HG02885 (cell line): ENCODE measurements around the gene CIRBP.
"Not testable (repeated sequence)": the region's sequence is repeated elsewhere in the genome, so short reads cannot be mapped to it uniquely, and the experiment has no call there.

Experiments used
- ATAC-seq: cut with Tn5 transposase; IDR thresholded peaks from one replicate; pipeline ENCODE4 v1.9.1; 2021; ENCODE audit warnings: mild to moderate bottlenecking; ENCODE audit not compliant: unreplicated experiment, poor library complexity

The CIRBP gene

DNA sequence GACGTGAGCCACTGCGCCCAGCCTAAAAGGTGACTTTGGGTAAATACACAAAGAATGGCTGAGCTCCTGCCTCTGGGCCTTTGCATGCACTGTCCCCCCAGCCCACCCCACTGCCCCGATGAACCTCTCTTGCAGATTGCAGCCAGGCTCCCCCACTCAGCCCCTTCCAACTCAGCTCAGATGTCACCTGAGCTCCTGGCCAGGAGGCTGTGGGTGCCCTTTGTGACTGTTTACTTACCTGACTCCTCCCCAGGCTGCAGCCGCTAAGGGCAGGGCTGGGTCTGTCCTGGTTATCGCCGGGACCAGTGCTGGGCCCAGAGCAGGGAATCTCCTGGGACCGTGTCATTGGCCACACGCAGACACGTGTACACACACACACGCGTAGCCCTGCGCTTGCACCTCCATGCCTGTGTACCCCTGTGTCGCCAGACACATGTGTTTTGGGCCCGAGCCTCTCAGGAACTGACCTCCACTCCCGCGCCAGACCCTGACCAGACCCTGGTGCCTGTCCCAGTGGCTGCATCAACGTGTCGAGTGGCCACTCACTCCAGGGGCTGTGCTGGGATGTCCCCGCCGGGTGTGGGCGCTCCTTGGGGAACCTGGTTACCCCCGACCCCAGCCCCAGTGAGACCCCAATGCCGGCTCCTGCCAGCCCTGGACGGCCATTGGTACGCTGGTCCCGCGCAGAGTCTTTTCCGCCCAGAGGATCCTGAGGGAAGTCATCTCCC, 35.2 kb downstream of the CIRBP start:
- no peak for ATAC-seq

DNA sequence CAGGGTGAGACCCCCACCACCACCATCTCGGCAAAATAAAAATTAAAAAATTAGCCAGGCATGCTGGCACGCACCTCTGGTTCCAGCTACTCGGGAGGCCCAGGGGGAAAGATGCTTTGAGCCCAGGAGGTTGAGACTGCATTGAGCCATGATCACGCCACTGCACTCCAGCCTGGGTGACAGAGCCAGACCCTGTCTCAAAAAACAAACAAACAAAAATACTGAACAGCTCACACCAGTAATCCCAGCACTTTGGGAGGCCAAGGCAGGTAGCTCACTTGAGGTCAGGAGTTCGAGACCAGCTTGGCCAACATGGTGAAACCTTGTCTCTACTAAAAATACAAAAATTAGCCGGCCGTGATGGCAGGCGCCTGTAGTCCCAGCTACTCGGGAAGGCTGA, 36.2 kb downstream of the CIRBP start:
- not testable (repeated sequence) for ATAC-seq

DNA sequence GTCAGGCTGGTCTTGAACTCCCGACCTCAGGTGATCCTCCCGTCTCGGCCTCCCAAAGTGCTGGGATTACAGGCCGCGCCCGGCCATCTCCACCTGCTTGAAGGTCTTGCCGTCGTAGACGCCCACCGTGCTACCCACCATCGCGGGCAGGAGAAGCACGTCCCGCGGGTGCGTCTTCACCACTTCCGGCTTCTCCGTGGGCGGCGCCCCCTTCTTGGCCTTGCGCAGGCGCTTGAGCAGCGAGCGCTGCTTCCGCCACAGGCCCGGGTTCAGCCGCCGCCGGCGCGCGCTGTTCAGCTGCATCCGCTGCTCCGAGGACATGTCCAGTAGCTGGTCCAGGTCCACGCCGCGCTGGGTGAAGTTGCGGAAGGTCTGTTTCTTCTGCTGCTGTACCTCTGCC, 38.2 kb downstream of the CIRBP start:
- ATAC-seq = no peak

DNA sequence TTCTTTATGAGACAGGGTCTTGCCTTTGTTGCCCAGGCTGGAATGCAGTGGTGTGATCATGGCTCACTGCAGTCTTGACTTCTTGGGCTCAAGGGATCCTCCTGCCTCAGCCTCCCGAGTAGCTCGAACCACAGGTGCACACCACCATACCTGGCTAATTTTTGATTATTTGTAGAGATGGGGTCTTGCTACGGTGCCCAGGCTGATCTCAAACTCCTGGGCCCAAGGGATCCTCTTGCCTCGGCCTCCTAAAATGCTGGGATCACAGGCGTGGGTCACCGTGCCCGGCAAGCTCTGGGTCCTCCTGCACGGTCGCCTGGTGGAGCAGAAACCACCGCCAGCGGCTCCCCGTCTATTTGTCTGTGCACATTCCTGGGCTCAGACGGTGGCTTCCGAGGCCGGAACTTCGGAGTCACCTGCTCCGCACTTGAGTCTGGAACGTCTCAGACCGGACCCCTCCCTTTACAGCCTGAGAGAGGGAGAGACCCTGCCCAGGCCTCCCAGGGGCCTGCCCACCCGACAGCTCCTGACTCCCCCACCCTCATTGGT, 38.7 kb downstream of the CIRBP start:
- ATAC-seq = no peak

DNA sequence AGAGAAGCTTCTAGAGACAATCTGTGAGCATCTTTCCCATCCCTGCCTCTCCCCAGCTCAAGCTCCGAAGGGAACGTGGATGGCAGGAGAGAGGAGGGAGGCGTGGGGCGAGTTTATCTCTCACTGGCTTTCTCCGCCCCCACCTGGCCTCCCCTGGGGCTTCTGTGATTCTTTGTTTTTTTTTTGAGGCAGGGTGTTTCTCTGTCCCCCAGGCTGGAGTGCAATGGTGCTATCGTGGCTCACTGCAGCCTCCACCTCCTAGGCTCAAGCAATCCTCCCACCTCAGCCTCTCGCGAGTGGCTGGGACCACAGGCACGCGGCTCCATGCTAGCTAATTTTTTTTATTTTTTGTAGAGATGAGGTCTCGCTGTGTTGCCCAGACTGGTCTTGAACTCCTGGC, 39.6 kb downstream of the CIRBP start:
- ATAC-seq = no peak

DNA sequence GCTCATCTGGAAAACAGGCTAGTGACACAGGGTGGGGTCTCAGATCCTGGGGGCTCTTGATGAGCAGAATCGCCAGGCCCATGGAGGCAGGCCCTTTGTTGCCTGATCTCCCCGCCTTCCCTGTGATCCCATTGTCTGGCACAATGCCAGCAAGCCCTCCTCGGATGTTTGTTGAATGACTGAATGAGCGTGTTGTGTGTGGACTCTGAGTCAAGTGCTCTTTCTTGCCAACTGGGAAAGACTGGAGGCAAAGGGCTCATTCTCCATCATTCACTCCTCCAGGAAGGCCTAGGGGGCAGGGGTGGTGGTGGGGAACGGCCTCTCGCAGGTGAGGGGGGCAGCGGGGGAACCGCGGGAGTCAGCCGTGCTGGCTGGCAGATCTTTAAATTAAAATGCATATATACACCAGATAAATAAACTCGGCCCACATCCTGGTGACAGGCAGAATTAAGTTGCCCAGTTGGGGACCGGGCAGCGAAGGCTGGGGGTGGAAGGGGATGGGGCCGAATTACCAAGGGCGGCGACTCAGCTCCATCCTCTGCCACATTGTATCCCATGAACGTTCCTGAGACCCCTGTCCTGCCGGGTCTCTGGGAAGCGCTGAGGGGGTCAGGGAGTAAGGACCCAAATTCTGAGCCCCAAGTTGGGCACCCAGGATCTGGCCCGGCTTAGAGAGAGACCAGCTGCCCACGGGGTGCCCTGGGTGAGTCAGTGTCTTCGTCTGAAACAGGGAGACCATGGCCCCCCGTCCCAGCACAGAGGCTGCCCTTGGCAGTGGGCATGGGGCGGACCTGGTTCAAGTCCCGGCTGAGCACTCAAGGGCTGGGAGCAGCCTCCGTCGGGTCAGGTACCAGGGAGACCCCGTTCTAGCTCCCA, 41.1 kb downstream of the CIRBP start:
- no peak for ATAC-seq

DNA sequence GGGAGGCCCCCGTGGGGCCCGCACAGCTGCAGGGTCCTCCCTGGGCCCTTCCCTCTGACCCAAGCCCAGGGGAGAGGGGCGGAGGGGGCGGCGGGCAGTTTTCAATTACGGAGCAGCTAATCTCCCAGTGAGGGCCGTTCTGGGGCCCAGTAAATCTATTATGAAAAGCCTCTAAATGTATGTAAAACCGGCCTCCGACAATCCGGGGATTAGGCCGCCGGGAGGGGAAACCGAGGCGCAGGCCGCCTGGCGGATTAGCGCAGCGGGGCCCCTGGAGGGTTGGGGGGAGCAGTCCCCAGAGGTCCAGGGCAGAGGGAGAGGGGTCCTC, 41.7 kb downstream of the CIRBP start:
- ATAC-seq = no peak

DNA sequence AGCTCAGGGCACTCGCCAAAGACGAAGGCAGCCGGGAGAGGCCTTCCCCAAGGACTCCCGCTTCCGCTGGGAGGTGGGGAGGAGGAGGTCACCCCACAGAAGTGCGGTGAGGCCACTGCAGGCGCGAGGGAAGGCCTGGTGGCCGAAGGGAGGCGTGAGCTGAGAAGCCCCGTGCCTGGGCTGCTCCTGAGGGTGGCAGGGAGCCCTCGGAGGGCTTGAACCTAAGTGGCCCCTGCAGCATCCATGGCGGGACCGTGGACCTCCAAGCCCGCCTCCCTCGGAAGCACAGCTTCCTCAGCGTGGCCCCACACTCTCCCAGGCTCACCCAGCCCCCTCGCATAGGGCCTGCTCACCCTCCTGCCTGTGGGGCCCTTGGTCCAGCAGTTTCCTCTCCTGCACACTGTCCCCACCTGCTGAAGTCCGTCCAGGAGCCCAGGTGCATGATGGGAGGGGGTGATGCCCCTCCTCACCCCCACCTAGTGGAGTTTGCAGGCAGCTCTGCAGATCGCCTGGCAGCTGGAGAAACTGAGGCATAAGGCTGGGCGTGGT, 42.5 kb downstream of the CIRBP start:
- no peak for ATAC-seq

DNA sequence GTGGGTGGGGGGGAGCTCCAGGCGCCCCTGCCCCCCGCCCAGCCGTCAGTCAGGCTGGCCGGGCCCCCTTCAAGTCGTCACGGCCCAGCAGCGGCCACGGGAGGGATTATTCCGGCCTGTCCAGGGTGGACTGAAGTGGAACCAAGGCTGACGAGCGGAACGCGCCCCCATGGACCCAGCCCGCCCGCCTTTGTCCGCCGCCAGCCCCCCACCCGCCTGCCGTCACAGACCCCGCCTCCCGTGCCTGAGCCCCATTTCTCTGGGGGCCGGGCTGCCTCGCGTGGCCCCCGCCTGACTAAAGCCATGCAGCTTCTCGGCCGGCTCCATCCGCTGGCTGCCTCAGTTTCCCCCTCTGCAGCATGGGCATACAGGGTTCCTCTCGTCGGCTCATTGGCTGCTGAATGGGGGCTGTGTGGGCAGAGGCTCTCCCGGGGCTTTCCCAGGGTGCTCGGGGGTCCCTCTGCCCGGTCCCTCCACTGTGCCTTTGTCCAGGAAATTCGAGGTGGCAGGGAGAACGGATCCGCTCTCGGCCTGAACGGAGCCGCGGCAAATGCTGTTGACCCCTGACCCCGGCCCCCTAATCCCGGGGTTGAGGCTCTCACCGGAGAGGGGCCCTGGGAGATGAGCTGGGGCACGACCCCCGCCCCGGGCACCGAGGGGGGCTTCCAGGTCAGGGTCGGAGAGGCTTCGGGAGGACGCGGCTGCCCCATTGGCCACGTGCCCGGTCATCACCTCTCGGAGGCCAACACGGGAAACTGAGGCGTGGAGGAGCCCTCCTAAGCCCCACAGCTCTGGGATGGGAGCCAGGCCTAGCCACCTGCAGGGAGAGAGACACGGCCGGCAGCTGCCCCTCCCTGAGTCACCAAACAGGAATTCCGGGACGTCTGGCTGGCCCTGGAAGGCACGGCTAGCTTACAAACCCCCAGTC, 43.9 kb downstream of the CIRBP start:
- no peak for ATAC-seq

DNA sequence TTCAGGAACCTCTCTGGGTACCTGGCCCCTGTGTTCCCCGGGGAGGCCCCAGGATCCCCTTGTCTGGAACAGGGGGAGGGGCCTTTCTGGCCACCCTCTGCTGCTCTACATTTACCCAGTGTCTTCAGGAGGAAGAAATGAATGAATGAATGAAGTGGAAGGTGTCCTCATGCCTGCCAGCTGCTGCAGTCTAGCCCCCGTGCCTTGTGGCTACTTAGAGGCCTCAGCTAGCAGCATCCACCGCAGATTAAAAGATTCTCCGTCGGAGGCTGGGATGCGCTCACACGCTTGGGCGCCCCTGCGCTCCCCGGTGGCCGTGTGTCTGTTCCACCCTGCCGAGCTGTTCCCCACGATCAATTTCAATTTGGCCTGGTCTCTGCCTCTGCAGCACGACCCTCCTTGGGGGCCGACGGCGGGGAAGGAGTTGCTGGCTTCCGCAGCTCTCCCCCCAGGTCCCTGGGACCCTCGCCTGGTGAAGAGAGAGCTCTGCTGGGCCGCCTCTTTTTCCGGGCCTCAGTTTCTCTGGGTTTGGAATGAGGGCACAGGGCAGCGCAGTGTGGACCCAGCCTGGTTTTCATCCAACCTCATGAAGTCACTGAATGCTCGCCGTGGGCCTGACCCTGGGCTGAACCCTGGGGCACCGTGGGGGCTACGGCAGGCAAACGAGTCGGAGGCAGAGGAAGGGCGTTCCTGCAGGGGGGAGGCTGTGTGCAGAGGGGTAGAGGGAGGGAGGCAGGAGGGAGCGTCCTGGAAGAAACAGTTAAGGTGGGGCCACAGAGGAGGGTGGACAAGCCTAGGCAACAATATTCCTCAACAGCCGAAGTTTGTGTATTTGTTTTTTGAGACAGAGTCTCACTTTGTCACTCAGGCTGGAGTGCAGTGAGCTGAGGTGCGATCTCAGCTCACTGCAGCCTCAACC, 44.8 kb downstream of the CIRBP start:
- no peak for ATAC-seq

DNA sequence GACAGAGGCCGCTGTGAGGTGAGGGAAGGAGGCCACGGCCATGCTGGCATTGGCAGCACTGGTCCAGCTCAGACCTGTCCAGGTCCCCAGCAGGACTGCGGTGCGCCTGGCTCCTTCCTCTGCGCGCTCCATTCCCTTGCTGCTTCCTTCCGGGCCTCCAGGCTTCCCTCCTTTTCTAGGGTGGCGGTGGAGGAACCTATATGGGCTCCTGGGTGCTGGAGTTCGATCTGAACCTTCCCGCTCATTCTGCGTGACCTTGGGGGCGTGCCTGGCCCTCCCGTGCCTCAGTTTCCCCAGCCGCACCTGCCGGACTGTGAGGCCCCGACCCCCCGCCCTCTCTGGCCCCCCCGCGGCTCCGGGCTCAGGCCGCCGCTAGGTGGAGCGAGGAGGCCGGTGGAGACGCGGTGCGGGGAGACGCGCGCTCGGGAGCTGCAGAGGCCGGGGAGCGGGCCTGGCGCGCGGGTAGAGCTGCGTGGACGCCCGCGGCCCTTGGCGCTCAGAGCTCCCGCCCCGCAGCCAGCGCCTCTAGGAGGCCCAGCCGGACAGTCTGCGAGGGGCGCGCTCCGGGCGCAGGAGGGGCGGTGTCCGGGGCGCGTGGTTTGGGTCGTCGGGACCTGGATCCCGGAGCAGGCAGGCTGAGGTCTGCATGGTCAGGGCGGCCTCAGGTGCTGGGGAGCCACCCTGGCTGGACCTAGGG, 46.5 kb downstream of the CIRBP start:
- no peak for ATAC-seq

DNA sequence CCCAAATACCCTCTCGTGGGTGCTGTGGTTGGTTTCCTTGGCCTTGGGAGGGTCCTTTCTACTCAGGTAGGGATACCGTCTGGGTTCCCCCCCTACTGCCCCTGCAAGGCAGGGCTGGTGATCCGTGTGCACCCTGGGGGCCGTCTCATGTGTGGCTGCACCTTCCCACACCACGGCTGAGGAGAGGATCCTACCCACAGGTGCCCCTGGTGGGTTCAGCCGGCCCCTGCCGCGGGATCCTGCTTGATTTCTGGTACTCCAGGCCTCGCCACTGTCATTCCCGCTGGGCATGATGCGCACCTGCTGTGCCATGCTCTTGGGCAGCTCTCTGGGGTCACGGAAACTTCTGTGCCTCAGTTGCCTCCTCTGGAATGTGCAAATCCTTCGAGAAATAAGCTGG, 47.3 kb downstream of the CIRBP start:
- no peak for ATAC-seq

DNA sequence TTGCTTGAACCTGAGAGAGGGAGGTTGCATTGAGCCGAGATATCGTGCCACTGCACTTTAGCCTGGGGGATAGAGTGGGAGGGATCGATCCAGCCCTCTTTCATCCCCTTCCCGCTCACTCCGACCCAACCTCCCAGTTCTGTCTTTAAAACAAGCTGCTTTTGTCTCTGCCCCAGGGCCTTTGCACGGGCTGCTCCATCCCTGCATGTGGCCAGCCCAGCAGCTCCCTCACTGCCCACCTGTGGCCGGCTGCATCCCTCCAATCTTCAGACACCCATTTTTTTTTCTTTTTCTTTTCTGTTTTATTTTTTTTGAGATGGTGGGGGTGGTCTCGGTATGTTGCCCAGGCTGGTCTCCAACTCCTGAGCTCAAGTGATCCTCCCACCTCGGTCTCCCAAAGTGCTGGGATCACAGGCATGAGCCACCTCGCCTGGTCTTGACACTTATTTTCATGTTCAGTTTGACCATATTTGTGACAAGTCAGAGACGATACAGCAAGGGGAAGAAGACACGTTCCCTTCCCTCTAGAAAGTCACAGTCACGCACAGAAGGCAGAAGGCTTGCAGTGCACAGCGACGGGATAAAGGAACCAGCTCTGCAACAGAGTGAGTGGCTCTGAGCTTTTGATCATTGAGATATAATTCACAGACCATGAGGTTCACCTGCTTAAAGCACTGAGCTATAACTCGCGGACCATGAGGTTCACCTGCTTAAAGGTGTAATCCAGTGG, 48.3 kb downstream of the CIRBP start:
- ATAC-seq = no peak

DNA sequence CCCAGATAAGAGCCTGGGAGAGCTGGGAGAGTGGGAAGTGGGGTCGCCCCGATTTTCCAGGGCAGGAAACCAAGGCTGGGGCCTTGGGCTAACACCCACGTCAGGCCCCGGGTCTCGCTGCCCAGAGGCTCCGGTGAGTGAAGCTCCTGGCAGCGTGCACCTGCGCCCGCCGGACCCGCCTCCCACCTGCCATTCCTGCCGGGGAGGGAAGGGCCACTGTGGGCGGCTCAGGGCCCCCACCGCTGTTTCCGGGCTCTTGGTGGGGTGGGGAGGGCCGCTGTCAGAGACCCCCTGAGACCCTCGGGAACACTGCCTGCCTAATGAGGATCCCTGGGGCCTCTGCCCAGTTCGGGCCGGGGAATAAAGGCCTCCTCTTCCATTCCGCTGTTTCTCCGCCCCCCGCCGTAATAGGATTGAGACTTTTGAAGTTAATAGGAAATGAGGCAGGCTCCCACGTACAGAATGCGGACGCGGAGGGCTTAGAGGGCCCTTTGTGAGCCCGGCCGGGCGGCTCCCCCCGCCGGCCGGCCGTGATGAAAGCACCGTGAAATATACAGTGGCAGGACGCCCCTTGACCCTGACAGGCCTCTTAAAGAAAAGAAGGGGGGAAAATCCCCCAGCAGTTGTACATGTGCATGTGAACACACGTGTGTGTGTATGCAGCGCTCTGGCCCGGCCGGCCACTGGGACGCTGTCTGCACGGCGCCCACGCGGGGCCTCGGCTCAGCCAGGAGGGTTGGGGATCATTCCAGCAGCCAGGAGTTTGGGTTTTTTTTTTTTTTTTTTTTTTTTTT, 49.7 kb downstream of the CIRBP start:
- no peak for ATAC-seq

DNA sequence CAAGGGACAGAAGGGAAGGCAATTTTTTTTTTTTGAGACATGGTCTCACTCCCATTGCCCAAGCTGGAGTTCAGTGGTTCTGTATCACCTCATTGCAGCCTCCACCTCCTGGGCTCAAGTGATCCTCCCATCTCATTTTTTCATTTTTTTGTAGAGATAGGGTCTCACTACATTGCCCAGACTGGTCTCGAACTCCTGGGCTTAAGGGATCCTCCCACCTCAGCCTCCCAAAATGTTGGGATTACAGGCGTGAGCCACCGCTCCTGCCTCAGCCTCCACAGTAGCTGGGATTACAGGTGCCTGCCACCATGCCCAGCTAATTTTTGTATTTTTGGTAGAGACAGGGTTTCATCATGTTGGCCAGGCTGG, 51.1 kb downstream of the CIRBP start:
- ATAC-seq = not testable (repeated sequence)

DNA sequence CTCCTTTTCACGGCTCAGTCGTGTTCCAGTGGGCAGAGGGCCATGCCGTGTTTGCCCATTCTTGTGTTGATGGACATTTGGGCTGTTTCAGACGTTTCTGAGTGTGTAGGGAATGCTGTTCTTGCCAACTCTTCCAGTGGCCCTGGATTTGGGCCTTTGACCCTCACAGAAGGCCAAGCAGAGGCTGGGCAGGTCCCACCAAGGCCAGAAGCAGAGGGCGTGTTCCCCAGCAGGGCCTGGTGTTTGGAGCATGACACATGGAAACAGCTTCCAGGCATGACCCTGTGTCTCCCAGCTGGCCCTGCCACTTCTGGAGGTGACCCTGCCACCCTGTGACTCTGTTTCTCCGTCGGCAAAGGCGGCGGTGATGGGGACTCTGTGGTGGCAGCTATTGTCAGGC, 52.4 kb downstream of the CIRBP start:
- no peak for ATAC-seq
